ENCODE measurements around the gene WDR55.
"Not testable (repeated sequence)": the region's sequence is repeated elsewhere in the genome, so short reads cannot be mapped to it uniquely, and the experiment has no call there.

The WDR55 gene

DNA sequence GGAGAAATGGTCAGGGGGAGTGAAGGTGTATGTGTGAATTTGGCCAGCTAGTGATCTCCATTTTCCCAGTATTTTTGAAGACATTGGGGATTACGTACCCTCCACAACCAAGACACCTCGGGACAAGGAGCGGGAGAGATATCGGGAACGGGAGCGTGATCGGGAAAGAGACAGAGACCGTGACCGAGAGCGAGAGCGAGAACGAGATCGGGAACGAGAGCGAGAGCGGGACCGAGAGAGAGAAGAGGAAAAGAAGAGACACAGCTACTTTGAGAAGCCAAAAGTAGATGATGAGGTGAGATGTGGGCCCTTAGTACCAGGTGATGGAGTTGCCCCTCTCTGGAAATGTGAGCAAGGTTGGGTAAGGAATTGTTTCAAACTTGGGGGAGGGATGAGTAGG lies 5.8 kb upstream of the WDR55 start:
- no peak for DNase-seq

DNA sequence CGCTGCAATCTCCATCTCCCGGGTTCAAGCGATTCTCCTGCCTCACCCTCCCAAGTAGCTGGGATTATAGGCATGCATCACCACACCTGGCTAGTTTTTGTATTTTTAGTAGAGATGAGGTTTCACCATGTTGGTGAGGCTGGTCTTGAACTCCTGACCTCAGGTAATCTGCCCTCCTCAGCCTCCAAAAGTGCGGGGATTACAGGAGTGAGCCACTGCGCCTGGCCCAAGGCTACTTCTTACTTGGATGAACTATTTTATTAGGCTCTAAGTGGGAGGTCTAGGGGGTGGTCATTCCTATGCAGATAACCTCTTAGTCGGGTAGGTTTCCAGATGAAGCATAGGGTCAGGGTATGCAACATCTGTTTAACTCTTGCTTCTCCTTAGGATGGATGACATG lies 4.3 kb upstream of the WDR55 start:
- DNase-seq, result not testable (repeated sequence)

DNA sequence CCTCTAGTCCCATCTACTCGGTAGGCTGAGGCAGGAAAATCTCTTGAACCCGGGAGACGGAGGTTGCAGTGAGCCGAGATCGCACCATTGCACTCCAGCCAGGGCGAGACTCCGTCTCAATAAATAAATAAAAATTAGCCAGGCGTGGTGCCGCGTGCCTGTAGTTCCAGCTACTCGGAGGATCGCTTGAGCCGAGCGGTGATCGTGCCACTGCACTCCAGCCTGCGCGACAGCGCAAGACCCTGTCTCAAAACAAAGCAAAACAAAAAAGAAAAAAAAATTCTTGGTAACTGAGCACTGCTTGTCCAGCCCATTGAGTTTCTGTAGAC lies 710 bp upstream of the WDR55 start:
- no peak for DNase-seq

DNA sequence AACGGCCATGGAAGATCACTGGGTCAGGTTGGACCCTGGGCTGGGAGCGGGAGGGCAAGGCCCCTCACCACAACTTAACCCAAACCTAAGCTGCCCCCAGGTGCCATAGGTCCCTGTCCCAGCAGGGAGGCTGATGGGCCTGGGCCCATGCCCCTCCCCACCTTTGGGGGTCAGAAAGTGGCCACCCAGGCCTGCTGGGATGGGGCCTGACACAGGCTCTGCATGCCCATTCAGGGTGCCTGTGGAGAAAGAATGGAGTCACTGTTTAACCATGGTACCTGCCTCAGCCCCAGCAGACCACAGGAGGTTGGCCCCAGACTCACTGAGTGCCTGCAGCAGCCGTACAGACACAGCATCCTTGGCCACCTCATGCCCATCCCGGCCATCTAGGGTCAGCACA lies 6.3 kb downstream of the WDR55 start:
- not testable (repeated sequence) for DNase-seq

DNA sequence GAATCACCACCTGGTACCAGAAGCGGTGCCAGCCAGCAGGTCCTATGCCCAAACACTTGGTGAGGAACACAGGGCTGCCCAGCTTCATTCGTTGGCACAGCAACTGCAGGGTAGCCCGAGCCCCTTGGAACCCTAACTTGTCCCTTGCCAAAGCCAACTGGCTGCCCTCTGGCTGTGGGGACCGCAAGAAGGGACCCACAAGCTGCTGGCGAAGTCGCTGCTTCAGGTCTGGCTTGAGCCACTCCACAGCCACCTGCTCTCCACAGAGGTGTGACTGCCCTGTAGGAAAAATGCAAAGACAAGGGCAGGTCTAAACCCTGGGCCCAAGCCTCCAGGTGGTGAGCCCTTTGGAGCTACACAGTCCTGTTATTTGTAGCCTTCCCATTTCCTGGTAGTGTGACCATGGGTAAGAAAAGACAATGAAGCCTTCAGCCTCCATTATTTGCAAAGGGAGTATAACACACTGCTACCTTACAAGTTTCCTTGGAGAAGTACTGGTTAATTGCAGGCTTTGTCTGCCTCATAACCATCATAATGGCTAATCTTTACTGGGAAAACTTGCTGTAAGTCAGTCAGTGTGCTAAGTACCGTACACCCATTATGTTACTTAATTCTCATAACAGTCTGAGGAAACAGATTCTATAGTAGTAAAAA lies 6.9 kb downstream of the WDR55 start:
- DNase-seq, result no peak

DNA sequence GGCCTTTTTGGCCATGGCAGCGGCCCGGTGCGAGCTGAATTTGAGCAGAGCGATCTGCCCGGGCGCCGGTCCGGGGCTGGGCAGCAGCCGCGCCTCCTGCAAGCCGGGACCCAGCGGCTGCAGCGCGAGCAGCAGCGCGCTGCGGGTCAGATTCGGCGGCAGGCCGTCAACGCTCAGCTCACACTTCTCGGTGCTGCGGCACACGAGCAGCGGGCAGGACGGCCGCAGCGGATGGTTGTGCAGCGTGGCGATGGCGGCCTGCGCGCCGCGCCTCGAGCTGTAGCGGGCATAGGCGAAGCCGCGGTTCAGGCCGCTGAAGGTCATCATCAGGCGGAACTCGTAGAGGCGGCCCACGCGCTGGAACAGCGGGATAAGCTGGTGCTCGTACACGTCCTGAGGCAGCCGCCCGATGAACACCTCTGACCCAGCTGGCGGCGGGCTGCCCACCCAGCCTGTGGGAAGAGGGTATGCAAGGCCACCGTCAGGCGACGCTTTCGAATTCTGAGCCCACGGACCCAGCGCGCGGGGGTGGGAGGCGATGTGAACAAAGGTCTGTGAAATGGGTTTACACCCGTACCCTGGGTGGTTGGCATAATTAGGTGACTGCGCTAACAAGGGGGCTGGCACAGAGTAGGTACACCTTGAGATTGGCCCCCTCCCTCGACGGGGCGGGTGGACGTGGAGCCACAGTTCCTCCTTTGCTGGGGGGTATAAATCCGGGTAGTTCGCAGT lies 7.9 kb downstream of the WDR55 start:
- peak; percentile 47 for DNase-seq

DNA sequence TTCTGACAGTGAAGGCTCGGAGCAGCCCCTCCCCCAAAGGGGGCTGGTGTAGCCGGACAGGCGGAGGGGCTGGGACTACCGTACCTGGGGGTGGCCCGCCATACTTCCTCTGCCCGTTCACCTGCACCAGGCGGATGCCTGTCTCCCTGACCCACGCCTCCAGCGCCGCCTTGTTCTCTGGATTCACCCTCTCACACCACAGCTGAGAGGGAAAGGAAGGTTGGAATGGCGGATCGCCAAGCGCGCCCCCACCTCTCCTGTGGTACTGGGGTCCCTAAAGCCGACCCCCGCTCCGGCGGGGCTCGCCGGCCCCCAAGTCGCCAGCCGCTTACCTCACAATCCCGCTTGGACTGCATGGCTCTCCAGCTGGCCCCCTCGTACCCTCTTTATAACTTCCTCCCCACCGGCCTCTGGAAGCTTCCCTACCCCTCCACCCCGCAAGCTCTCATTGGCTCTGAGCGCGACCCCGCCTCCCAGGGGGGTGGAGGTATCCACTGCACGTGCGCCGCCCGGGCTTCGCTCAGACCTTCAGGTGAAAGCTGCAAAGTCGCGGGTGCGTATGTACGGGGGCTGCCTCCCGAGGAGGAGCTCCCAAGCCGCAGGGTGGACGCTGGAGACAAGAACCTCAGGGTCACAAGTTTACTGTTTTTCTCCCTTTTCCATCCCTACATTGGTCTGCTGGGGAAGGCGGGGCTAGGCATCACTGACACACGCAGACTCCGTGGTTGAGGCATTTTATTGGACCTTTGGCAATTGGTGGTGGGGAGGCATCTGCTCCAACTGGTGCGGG lies 8.7 kb downstream of the WDR55 start, which contains the start of gene DND1:
TSS of gene DND1 (minus strand) at position 390 of the 790 bp plus-strand sequence. CDS start at position 356, 34 bp downstream.
- no peak for DNase-seq

DNA sequence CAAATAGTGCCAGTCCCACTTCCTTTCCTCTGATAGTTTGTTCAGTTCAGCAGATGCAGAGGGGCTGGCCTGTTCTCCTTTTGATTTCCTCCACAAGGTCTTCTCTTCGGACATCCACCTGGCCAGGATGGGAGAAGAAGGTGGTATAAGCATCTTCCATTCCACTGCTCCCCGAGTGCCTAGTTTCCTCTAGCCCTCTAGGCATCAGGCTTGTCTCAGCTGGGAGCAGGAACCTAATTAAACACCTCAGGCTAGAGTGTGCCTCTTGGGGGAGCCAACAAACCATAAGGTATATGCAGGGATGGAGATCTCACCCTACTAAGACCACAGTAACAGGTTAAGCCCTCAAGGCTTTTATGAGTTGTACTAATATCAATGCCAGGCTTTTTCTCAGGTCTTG lies 9.5 kb downstream of the WDR55 start:
- DNase-seq, result peak; percentile 22

DNA sequence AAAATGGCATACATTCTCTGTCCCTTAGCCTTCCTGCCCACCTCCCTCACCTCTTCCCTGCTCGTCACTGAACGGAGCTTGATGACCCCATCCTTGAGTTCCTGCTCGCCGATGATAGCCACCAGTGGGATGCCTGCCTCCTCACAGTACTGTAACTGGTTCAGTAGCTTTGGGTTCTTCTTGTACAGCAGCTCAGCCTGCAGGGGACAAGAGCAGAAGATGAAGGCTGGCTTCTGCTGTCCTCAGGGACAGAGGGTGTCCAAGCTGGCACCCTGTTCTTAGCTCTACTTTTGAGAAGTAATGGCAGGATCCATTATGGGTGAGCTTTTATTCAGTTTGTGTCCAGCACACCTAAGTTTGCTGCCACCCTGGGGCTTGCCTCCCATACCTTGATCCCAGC lies 9.9 kb downstream of the WDR55 start:
- no peak for DNase-seq

DNA sequence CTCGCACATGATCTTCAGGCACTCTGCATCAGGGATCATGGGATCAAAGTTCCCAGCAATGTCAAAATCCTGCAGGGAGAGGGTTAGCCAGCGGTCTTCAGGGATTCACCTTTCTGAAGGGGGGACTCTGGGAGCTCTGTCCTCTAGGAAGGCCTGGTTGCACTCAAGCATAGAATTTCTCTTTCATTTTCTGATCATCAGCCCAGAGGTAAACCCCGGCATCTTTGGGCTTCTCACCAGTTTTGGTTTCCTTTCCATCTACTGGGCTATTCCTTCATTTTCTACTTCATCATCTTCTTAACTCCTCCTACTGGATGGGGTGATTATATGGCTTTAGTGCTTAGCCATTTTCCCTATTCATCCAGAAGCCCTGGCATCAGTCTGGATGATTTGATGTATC lies 13.2 kb downstream of the WDR55 start:
- DNase-seq, result no peak

DNA sequence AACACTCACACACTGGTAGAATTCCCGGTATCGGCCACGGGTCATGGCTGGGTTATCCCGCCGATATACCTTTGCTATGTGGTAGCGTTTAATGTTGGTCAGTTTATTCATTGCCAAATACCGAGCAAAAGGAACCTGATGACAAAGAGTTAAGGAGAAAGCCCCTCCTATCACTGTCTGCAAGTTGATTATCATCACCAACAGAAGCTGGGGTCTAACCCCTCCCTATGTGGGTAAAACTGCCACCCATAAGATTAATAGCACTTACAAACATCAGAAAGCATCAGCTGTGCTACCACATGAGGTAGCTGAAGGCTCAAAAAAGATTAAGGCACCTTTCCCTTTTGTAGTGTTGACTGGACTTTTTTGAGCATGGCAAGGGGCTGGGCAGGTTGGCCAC lies 14.3 kb downstream of the WDR55 start:
- DNase-seq, result peak; percentile 97

DNA sequence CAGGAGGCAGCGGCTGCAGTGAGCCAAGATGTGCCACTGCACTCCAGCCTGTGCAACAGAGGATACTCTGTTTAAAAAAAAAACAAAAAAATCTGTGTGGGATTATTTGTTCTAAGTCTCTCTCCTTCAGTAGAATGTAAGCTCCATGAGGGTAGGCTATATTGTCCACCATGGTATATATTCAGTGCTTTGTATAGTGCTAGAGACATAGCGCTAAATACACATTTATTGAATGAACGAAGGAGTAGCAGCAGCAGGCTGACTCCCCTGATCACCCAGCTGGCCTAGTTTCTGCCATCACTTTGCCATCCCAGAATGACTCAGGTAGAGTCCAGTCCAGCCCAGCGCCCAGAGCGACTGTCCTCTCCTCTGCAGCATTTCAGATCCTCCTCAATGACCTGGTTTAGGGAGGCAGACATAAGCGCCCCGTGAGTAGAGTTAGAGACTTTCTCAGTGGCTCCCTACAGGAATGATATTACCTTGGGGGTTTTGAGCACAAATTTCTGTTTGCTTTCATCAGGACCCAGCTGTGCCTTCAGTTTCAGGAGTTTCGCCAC lies 25.8 kb downstream of the WDR55 start:
- DNase-seq, result no peak

DNA sequence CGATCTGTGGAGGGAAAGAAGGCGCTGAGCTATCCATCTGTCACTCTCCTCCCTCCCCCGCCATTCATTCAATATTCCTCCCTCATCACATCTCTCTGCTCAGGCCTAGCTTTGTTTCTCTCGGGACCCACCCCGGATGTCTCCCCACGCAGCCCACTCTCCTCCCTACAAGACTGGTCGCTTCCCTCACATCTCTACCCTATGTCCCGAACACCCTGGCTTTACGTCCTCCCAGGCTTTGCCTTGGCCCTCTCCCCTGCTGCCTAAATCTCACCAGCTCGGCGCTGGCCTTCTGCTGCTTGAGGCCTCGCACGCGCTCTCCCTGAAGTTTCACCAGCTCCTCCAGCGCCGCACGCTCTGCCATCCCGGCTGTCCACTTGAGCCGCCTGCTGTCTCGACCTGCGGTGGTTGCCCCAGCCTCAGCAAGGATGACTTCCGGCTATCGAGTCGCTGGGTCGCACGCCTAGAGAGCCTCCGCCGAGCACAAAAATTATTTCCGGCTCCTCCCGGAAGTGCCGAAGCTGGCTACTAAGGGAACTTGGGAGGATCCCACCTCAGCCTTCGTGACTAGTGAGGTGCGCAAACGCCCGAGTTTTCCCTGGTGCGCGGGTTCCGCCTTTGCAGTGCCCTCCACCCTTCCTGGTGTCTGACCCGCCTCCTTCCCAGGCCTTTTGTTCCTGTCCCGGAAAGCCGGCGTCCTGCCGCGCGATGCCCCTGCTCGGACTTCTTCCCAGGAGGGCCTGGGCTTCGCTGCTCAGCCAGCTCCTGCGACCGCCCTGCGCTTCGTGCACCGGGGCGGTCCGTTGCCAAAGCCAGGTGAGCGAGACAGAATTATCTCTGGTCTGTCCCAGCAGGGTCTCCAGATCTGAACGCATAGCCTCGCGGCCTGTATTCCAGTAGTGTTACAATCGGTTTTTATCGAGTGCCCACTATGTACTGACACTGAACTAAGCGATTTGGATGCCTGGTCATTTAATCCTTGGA lies 26.5 kb downstream of the WDR55 start, which contains the start of the genes HARS1 and HARS2:
TSS of gene HARS1 (minus strand) at position 430 of the 984 bp plus-strand sequence. CDS start at position 364, 66 bp downstream.
TSS of gene HARS2 (plus strand) at position 515 of the 984 bp plus-strand sequence. CDS start at position 709, 194 bp downstream.
- peak; percentile 97 for DNase-seq

DNA sequence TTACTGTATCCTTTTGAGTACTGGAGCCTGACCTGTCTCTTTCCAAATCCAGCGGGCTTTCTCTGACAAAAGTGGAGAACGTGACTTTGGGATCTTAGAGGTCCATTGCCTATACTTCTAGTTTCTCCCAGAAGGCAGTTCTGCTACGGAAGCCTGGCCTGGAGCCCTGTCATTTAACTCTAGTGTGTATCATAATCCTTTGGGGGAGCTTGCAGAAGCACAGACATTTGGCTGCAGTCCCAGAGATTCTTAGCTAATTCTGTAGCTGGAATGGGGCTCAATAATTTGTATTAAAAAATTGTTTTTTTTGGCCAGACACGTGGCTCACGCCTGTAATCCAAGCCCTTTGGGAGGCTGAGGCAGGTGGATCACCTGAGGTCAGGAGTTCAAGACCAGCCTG lies 29.6 kb downstream of the WDR55 start:
- DNase-seq, result no peak

DNA sequence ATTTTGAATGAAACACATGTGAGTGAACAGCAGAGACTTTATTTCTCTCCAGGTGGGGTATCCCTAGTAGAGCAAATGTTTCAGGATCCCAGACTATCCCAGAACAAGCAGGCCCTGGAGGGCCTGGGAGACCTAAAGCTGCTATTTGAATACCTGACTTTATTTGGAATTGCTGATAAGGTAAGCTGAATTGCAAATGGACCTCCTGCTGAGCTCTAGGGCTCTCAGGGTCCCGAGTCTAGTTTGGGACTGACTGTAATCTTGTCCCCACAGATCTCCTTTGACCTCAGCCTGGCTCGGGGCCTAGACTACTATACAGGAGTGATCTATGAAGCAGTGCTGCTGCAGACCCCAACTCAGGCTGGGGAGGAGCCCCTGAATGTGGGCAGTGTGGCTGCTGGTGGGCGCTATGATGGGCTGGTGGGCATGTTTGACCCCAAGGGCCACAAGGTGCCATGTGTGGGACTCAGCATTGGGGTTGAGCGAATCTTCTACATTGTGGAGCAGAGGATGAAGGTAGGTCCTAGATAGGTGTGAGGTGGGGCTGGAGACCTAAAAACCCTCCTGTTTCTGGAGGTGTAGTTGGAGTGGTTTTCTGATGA lies 32.3 kb downstream of the WDR55 start:
- DNase-seq, result no peak

DNA sequence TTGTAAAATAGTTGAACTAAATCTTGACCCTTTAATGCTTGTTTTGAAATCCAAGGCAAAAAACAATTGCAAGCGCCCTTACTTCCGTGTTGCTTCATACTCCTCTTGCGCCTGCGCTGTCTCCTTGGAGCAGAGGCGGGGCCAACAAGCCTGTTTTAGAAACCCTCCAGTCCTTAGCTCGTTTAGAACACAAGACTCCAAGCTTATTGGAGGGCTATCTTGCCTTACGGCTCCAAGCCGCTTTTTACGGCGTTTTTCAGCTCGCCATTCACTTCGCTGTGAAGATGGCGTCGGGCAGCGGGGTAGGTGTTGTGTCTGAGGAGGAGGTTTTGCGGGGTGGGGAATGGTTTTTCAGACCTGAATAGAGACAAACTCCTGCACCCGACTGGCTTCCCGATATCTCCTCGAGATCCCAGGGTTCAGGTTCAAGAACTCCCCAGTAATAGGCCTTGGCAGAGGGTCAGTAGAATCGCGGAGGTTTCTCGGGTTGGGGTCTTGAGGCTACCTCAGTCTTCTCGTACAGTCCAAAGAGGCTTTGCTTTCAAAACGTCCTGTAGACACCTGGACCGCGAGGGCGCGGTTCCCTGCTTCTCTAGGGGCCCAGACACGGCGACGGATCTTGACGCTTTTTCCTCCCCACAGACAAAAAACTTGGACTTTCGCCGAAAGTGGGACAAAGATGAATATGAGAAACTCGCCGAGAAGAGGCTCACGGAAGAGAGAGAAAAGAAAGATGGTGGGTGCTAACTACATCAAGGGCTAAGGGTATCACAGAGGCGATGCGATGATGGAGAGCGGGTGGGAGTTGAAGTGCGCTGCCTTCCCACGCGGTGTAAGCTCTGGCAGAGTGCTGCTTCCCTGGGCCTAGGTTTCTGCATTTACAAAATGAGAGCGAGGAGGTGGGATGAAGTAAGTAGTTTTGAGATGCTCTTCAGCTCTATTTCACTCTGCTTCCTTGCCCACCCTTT lies 35.8 kb downstream of the WDR55 start, which contains the start of gene ZMAT2:
TSS of gene ZMAT2 (plus strand) at position 271 of the 968 bp plus-strand sequence. CDS start at position 285, 14 bp downstream.
- DNase-seq, result peak; percentile 100

DNA sequence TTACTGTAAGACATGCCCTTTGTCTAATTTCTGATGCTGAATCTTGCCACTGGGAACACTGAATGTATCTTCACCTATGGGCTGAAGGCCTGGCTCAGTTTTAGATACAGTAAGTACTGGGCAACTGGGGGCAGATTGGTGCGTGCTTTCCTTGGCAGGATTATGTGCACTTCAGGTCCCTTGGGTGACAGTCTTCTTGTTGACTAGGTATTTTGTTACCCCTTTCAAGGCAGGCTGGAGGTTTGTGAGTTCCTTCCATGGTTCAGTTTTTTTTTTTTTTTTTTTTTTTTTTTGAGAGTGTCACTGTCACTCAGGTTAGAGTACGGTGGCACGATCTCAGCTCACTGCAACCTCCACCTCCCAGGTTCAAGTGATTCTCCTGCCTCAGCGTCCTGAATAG lies 43.1 kb downstream of the WDR55 start:
- DNase-seq, result no peak

DNA sequence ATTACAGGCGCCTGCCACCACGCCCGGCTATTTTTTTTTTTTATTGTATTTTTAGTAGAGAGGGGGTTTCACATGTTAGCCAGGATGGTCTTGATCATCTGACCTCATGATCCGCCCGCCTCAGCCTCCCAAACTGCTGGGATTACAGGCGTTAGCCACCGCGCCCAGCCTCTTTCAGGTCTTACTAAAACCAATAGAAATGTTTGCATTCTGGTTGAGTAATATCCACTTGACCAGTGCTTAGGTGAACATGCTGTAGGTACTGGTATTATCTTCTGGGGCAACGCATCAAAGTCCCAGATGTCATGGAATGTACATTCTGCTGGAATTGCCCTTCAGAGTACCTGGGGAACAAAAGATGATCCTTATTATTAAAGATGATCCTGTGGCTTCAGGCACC lies 44.1 kb downstream of the WDR55 start:
- DNase-seq, result not testable (repeated sequence)

DNA sequence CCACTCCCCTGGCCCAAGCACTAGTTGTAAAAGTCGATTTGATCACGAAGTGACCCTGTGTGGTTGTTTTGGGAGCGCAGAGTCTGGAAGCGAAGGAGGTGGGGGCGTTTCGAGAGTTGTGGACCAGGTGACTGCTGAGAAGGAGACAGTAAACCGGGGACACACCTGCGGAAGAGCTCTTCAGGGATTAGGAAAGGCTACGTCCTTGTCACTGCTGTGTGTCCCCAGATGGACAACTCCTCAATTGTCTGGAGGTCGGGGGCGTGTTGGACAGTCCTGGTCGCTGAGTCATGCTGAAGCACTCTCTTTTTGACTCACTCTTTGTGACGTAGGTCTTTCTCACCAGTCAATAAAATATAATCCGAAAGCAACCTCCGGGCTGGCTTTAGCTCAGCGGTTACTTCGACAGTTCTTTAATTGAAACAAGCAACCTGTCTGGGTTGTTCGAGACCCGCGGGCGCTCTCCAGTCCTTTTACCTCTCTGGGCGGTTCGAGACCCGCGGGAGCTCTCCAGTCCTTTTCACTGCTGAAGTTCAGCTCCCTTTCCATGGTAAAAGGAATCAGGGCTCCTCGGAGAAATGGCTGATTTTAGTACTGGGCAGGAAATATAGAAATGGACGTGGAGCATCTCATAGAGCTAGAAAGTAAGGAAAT lies 46.3 kb downstream of the WDR55 start:
- peak; percentile 96 for DNase-seq

DNA sequence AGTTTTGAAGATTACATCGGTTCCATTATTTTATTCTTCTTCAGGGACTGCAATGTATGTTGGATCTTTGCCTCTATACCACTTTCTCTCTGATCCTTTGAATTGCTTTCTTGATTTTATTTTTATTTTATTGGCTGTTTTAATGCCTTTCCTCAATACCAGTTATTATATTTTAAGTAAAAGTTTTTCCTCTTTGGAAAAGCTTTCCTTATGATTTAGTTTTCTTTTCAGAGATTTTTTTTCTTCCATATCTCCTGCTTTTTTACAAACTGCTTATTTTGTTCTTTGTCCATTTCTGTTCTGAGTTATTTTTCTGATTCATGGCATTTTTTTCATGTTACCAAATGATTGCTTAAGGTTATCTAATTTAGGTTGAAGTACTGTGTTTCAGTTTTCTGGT lies 47.1 kb downstream of the WDR55 start:
- DNase-seq, result no peak
